ENCODE results near the gene RIC8B.

- no peak for TF ChIP-seq CTCF (IDR thresholded peaks at IDR 0.05; ENCODE audit: low read length)
- no peak for TF ChIP-seq EZH2 (IDR thresholded peaks at IDR 0.05; ENCODE audit: borderline replicate concordance, low read length)
Measured at GRCh38 chr12:106913456-106913855, 139.0 kb downstream of the RIC8B start.
